Ecto neural progenitor cell (in vitro differentiated cells): ENCODE measurements around the gene EMX1.

Experiments
- DNase-seq: peaks from one replicate; pipeline ENCODE4 v3.0.0-alpha.2; 2018; ENCODE audit warnings: low spot score

EMX1 gene

GRCh38 chr2:72925328-72925943 is 8.1 kb downstream of the EMX1 start:
- peak; percentile 54 for DNase-seq

DNA sequence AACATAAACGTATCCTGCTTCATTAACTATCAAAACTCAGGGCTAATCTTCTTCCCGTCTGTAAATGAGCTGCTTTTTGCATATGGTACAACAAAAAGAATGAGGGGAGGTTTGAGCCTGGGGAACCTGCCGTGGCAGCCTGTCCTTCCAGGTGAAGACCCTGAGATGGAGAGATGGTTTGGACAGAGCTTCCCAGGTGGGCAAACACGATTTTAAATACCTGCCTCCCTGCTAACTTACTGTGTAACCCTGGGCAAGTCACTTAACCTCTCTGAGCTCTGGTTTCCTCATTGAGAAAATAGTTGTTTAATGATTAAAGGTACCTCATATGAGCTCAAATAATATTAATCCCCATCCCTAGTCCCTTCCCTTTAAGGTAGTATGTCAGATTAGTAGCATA is 9.0 kb downstream of the EMX1 start:
- DNase-seq, result peak; percentile 19

DNA sequence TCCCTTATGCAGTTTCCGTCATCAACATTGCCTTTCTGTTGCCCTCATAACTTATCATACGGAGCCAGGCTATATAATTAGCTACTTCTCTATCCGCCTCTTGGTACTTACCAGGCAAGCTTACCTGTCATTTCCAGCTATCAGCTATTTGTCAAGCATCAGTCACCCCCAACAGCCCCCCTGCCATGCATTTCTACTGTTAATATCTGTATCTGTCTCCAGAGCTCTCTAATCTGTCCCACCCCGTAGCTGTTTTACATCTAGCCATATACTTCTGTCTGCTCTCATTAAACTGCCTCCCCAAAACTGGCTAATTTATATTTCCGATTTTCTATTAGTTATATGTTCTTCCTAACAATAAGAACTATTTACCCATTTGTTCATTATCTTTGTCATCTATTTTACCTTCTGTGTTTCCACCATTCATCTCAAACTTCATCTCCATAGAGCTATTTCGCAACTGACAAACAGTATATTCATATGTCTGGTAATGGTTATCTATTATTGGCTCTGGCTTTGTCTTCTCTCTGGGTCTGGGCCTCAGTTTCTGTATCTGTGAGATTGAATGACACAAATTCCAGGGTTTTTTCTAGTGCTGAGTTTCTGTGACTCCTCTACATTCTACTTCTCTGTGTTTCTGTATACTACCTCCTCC is 9.6 kb downstream of the EMX1 start:
- peak; percentile 25 for DNase-seq

GRCh38 chr2:72927619-72928550 is 10.6 kb downstream of the EMX1 start:
- DNase-seq, result no peak

- DNase-seq, result no peak
Observed at GRCh38 chr2:72929010-72929409, 11.7 kb downstream of the EMX1 start.

- DNase-seq, result no peak
Observed at GRCh38 chr2:72931280-72931910, 14.1 kb downstream of the EMX1 start.

DNA sequence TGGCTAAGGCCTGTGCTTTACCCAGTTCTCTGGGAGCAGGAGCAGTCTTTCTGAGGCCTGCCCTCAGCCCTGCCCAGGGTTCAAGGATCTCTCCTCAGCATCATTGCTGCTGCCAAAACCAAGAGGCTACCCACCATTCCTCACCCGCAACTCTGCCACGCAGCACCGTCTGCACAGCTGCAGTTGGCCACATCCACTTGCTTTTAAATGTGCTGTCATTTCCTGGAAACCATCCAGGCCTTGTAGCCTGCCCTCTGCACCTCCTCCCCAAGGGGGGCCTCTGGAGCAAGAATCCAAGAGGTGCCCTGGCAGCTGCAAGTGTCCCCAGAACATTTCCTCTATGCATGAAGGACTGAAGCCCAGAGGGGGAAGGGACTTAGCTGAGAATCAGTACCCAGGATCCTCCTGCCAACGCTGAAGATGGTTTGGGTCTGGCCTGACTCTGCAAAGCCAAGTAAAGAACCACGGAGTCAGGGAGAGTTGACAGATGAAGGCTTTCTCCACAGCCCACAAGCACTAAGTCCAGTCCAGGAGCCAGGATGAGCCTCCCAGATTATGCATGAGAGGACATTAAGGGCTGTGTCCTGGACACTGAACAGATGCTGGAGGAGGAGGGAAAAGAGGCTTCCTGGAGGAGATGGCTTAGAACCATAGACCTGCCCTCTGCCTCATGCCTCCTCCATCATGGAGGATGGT is 14.9 kb downstream of the EMX1 start:
- no peak for DNase-seq

- no peak for DNase-seq
Observed at GRCh38 chr2:72932805-72933204, 15.5 kb downstream of the EMX1 start.

DNA sequence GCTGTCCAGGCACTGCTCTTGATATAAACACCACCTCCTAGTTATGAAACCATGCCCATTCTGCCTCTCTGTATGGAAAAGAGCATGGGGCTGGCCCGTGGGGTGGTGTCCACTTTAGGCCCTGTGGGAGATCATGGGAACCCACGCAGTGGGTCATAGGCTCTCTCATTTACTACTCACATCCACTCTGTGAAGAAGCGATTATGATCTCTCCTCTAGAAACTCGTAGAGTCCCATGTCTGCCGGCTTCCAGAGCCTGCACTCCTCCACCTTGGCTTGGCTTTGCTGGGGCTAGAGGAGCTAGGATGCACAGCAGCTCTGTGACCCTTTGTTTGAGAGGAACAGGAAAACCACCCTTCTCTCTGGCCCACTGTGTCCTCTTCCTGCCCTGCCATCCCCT is 15.9 kb downstream of the EMX1 start:
- no peak for DNase-seq

GRCh38 chr2:72933646-72934151 is 16.4 kb downstream of the EMX1 start:
- no peak for DNase-seq

GRCh38 chr2:72934683-72935610 is 17.6 kb downstream of the EMX1 start:
- no peak for DNase-seq

DNA sequence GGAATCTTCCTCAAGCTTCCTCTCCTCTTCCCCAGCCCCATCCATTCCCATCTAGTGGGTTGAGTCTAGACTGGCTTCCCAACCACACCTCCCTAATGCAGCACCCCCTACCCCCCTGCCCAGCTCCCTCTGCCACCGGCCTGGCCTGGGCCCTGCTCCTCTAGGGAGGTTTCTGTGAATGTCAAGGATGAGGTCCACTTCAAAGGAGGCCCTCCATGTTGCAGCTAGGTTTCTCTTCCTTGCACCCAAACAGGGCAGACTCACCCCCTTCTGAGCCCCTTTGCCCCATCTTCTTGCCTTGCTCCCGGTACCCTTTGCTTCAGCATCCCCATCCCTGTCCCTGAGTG is 18.3 kb downstream of the EMX1 start:
- DNase-seq, result no peak

DNA sequence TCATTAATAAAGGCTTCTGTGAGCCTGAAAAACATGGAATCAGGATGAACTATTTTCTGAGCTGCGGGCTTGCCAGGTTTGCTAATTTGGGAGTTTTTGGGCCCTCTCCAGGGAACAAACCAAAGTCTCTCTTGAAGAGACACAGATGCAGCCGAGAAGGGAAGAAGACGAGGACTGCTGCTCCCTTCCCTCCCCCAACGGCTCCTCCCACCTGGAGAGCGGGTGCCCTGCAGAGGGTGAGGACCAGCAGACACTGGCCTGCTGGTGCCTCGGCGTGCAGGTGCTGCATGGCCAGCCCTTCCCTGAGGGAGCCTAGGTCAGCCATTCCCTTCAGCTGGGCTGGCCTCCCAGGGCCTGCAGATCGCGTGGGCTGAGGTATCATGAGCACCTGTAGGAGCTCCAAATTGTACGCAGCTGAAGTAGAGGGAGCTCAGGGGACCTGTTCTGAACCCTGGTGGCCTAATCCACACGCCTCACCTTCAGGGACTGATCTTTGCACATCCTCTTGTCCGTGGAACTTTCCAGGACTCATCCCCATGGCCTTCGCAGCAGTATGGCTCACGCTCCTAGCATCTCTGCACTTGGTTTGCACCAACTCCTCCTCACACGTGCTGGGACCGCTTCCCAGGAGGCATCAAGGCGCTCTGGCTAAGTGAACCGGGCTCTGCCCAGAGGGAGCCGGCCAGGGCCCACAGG is 19.5 kb downstream of the EMX1 start:
- DNase-seq, result no peak

DNA sequence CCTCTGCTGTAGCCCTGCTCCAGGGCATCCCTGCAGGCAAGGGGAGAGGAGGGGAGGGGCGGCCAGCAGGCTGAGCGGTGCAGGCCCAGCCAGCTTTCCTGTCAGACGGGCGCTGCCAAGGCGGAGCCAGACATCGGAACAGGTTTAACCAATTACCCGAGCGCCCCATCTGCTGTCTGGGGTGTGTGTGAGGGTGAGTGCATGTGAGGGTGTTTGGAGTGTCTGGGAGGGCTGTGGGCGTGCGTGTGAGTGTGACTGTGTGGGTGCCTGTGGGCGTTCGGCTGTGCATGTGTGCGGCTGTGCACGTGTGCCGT is 20.0 kb downstream of the EMX1 start:
- no peak for DNase-seq

- no peak for DNase-seq
Observed at GRCh38 chr2:72938455-72938854, 21.1 kb downstream of the EMX1 start.

DNA sequence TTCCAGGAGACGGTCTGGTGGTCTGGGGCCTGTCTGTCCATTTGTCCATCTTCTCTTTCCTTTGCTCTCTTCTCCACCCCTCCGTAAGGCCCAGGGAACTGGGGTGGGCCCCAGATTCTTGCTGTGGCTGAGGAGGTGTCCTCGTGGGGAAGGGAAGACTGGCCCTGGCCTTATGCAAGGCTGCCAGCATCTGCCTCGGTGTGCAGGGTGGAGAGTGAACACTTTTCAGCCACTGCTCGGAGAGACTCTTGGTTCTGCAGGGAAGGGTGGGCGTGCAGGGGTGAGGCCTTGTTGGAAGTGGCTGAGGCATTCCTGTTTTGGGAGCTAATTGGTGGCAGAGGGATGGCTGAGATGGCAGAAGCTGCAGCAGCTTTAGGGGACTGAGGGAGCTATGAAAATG is 23.0 kb downstream of the EMX1 start:
- no peak for DNase-seq

GRCh38 chr2:72940786-72941185 is 23.5 kb downstream of the EMX1 start:
- no peak for DNase-seq

GRCh38 chr2:72942293-72942692 is 25.0 kb downstream of the EMX1 start:
- DNase-seq, result no peak

DNA sequence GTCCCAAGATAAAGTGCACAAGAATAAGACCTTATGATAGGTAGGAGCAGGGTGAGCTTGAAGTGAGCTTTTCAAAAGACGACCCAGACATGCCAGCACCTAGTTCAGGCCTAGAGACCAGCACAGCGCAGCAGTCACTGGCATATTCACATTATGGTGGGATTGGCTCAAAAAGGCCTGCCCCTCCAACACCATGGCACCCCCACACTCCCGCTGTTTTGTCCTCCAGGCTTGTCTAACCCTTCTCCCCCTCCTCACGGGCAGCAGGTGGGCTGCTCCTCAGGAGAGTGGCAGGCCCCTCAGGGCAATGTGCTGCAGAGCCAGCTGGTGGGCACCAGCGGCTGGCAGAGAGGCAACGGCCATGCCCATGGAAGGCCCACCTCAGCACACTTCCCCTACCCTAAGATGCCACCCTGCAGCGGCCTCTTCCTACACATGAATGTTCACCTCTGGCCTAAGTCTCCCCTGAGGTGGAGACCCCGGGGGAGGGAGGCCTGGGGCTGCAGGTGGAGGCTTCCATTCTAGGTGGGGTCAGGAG is 25.6 kb downstream of the EMX1 start:
- no peak for DNase-seq
